Endothelial cell of hepatic sinusoid (primary cell): ENCODE data around the gene CDC45.

ENCODE experiments used
- in situ Hi-C: cut with HindIII; loops from 2 replicates; pipeline ENCODE4 v1.10.0; 2017; ENCODE audit warnings: low sequenced_read_pairs

CDC45 gene

DNA sequence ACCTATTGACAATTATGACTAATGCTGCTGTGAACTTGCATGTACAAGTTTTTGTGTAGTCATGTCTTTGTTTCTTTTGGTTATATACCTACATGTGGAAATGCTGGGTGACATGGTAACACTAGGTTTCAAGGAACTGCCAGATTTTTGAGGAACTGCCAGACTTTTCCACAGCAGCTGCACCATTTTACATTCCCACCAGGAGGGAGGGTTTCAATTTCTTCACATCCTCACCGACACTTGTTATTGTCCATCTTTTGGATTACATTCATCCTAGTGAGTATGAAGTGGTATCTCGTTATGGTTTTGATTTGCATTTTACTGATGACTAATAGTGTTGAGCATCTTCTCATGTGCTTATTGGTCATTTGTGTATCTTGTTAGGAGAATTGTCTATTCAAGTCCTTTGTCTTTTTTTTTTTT lies 31.2 kb downstream of the CDC45 start:
- in situ Hi-C loops, result no loop called here

DNA sequence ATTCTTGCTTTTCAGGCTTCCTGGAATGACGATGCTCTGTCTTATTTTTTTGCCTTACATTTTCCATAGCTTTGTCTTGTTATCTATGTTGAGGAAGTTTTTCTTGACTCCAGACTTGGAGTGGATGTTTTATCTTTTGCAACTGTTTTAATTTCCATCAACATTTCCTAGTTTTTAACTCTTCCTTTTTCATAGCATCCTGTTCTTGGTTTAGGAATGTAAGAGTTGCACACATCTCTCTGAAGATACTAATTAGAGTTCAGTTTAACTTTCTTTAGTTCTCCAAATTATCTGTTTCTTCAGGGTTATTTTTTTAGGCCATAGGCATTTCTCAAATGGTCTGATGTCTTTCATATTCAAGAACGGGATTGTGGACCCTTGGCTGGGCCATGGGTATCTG lies 34.1 kb downstream of the CDC45 start:
- in situ Hi-C loops, result no loop called here

DNA sequence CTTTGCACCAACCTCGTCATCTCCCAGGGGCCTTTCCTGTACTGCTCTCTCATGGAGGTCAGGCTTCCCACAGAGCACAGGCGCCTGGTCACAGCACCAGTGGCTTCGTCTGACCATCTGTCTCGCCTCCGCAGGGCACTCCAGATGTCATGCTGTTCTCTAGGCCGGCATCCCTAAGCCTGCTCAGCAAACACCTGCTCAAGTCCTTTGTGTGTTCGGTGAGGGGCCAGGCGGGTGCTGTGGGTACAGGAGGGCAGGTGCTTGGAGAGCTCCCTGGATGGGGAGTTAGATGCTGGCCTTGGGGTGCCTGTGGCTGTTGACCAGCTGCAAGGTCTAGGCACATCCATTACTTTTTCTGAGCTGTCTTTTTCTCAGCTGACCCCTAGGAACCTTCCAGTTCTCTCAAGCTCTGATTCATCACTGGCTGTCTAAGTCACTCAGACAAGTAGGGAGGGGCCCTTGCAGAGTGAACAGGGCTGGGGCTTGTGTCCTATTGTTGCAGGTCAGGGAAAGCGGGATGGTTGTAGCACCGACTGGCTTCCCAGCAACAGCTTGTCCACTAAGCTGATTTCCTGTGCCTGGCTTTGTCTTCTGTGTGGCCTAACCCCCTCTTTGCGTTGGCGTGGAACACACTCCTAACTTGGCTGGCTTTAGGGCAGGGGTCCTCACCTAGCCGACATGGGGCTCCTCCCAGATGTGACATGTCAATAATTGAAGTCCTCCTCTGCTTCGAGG lies 35.3 kb downstream of the CDC45 start:
- in situ Hi-C loops, result no loop called here

DNA sequence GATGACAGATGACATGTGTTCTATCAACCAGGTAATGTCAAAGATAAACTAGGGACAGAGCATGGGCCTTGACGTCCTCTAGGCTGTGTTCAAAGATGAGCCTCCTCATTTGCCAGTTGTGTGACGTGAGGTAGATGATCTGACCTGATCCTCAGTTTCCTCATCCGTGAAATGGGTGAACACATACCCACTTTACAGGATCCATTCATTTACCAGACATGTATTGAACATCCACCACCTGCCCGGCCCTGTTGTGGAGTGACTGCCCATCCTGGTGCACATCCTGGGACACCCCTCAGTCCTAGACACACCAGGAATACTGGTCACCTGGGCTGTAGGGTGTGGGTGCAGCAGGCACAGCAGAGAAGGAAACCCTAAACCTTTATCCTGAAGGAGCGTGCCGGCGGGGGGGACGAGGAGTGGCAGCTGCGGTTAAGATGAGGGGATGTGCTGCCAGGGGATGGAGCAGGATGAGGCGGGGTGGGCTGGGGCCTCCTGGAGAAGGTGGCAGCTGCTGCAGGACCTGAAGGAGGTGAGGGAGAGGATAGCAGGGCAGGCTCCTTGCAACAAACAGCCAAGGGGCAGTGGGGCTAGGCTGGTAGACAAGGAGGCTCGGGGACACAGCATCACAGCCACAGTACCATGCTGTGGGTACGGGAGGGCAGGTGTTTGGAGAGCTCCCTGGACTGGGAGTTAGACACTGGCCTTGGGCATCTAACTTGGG lies 36.1 kb downstream of the CDC45 start:
- in situ Hi-C loops, result no loop called here

DNA sequence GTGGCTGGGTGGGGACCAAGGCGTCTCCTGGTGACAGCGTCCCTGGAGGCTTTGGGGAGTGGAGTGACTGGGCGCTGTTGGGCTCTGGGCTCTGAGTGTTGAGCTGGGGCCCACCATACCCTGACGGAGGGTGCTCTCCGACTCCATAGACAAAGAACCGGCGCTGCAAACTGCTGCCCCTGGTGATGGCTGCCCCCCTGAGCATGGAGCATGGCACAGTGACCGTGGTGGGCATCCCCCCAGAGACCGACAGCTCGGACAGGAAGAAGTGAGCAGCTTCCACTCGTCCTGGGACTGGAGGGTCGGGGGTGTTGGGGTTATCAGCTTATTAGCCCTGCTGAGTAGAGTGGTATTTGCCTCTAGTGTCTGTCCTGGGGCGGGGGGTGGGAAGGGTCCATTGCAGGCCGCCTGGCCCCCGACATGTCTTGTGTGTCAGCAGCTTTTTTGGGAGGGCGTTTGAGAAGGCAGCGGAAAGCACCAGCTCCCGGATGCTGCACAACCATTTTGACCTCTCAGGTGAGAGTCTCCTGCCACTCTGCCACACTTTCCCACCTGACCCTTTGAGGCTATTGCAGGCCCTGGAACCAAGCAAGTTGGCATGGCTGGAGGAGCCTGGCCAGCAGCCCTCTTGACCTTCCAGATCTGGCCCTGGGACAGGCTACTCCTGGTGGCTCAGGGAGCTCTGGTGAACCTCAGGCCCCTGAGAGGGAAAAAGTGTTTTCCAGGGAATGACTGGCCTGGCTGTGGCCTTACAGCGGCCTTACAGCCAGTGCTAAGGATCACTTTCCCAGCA lies 36.9 kb downstream of the CDC45 start:
- in situ Hi-C loops, result no loop called here

DNA sequence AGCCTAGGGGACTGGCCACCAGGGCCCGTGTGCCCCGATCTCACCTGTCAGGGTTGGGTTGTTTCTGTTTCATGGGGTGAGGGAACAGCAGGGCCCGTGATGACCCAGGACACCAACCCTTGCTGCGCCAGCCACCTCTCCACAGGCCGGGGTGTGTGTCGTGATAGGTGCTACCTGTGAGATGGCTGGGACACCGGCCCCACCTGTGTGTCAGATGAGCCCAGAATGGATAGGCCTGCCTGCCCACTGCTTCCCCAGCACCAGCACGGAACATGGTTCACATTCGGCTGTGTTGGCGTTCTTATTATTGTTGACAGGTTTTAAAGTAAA lies 37.4 kb downstream of the CDC45 start:
- in situ Hi-C loops, result no loop called here

DNA sequence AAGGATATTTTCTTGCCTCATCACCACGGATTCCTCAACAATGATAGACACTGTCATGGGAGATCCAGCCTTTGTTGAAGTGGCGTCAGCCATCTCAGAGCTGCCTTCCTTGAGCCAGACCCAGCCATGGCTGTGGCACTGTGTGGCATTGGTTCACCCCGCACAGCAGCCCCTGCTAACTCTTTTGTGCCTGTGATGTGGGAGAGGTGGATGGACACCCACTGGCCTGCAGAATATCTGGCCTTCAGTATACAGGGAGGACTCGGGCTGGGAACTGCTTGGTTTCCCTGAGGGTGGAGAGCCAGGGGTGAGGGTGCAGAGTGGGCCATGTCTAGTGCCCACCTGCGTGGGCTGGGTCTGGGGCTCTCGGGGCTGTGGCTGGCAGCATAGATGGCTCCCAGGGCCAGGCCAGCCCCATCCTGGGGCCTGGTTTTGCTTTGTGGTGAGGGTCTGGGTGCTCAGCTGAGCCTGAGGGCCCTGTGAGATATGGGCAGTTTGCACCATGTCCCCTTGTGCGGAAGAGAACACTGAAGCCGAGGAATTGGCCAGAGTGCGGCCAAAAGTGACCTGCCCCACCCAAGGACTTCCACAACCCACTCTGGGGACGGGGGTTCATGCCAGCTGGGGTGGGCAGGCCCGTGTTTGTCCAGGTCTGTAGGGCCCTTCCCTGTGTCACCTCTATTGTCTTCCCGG lies 38.3 kb downstream of the CDC45 start:
- in situ Hi-C loops, result no loop called here

DNA sequence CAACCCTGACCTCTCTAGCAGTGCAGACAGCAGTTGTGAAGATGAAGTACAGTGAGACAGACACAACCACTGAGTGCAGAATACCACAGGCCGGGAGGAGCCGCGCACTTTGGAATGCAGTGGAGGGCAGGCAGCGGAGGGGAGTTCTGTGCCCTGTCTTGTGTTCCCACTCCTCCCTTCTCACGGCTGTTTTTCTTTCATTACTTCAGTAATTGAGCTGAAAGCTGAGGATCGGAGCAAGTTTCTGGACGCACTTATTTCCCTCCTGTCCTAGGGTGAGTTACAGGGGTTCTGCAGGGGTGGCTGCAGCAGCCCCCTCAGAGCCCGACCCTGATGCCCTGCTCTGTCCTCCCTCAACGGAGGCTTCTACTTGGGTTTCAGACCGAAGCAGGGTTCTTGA lies 38.9 kb downstream of the CDC45 start:
- in situ Hi-C loops, result no loop called here

DNA sequence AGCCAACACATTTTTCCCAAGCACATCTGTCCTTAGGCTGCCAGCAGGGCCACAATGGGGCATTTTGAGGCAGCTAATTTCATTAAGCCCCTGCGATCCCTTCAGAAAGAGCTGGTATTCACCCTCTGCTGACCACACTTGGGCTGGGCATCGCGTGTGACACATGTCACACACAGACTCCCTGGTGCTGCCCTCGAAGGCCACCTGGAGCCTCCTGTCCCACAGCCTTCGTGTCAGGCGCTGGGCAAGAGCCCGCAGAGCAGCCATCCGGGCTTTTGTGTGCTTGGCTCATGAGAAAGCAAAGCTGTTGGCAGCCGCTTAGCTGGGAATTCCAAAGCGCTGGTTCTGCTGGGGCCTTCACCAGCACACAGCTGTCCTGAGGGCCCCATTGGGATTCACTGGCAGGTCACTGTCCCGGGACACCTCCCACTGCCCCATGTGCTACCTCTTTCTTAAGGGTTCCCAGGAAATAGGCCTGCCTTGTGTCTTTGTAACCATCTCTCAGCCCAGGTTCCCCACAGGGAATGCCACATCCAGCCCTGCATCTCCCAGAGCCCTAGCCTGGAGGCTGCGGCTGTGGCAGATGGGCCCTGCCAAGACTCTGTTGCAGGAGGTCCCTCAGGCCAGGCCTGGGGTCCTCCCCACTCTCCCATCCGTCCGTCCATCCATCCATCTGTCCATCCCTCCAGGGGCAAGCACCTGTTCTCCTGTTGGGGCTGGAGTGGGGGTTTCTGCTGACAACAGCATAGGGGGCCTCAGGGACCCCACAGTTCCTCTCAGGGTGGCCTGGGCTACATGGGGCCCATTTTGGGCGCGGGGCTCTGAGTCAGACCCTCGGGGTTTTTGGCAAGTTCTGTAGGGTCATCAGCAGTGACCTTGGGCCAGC lies 39.6 kb downstream of the CDC45 start:
- in situ Hi-C loops, result no loop called here

DNA sequence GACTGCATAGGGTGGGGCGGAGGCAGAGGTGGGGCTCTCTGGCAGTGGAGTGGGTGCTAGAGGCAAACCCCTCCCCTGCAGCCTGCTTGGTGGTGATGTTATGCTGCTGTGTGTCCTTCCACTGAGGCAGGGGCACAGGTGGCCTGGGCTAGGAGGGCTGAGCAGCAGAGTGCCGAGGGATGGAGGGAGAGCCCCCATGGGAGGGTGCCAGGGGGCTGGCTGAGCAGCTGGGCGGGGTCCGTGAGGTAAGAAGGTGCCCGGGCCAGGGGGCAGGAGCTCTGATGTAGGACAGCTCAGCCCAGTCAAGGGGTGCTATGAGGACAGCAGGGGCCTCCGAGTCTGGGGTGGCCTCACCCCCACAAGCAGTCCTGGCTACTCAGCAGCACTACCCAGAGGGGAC lies 40.3 kb downstream of the CDC45 start:
- in situ Hi-C loops, result no loop called here

DNA sequence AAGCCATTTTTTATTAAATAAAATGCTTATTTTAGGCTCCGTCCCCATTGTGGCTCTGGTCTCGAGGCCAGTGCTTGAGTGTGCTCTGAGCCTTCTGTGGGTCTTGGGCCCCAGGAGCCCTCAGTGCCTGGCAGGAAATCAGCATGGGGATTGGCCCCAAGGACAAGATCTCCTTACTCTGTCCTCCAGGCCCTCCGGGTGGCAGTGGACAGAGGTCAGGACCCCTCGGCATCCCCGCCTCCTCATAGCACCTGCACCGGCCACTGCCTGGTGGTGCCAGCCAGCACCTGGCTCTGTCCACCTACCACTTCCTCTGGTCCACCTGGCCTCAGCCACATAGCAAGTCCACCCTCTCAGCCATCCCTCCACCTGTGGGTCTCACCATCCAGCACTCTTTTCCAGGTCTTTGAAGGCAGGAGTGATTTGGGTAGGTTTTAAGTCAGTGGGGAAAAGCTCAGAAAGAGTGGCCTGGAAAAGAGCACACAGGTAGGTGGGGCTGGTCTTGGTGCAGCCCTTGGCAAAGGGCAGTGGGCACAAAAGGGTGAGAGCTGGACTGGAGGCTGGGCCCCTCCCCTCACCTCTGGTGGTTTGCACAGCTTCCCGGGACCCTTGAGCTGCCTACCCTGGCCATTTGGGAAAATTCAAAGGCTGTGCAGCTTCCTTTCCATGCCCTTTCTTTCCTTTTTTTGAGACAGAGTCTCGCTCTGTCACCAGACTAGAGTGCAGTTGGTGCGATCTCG lies 41.0 kb downstream of the CDC45 start:
- in situ Hi-C loops, result no loop called here

DNA sequence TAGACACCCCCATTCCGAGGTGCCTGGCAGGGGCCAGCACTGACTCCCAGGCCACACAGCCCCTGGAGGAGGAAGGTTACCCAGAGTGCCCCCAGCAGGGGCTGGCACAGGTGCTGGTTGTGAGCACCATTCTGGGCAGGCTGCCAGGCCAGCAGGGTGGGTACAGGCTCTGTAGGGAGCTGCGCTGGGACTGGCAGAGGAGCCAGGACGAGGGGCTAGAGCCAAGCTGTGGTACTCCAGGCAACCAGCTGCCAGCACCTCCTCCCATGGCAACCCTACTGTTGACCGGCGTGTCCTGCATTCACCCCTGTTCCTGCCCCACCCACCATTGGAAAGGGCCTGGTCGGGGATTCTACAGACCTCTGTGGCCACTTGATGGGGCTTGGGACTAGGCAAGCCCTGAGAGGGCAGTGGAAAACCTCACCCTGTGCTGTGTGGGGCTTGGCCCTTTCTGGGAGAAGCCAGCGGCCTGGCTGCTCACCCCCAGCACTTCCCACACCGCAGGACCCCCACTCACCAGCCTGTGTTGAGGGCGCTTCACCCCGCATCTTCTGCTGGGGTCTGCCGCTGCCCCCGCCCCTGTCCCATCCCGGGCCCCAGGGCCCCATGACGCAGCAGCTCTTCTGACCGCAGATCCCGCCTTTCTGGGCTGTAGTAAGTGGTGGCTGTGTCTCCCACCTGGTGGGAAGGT lies 42.6 kb downstream of the CDC45 start:
- in situ Hi-C loops, result no loop called here

DNA sequence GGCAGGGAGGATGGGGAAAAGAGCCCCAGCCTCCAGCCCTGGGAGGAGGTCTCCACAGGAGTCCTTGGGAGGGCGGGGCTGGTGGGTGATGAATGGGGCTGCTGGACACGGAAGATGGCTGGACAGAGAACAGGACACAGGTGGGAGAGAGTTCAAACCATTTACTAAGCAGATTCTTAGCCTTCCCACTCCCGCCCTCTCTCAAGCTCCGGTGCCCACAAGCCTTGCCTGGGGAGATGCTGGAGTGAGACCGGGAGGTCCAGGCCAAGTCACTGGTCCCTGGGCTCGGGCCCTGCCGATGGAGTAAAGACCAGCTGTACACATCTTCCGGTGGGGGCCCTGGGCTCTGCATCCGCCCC lies 43.1 kb downstream of the CDC45 start:
- in situ Hi-C loops, result no loop called here

DNA sequence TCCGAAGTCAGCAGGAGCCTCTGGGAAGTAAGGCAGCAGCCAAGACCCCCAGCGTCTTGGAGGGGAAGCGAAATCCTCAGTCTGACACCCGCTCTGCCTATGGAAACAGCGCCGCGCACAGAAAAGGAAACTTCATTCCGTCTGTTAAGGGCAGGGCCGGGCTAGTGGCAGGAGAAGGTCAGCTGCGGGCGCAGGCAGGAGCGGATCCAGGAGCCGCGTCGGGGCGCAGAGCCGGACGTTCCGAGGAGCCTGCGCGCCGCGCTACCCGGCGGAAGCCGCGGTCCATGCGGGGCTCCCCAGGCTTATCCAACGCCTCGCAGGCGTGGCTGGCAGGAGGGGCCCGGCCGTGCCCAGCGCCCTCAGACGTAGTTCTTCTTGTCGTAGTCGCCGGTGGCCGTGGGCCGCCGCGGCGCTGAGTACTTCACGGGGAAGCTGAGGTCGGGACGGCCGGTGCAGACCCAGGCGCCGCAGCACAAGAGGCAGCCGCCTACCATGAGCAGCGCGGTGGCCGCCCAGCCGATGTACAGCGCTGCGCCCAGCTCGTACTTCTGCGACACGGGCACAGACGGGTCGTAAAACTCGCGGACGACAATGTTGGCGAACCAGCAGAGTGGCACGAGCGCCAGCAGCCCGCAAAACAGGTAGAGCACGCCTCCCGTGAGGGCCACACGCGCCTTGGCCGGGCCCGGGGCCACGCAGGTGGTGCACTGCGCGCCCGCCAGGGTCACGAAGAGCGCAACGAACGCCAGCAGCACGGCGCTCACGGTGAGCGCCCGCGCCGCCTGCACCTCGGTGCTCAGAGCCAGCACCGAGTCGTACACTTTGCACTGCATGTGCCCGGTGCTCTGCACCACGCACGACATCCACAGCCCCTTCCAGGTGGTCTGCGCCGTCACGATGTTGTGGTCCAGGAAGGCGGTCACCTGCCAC lies 43.8 kb downstream of the CDC45 start:
- in situ Hi-C loops, result no loop called here

DNA sequence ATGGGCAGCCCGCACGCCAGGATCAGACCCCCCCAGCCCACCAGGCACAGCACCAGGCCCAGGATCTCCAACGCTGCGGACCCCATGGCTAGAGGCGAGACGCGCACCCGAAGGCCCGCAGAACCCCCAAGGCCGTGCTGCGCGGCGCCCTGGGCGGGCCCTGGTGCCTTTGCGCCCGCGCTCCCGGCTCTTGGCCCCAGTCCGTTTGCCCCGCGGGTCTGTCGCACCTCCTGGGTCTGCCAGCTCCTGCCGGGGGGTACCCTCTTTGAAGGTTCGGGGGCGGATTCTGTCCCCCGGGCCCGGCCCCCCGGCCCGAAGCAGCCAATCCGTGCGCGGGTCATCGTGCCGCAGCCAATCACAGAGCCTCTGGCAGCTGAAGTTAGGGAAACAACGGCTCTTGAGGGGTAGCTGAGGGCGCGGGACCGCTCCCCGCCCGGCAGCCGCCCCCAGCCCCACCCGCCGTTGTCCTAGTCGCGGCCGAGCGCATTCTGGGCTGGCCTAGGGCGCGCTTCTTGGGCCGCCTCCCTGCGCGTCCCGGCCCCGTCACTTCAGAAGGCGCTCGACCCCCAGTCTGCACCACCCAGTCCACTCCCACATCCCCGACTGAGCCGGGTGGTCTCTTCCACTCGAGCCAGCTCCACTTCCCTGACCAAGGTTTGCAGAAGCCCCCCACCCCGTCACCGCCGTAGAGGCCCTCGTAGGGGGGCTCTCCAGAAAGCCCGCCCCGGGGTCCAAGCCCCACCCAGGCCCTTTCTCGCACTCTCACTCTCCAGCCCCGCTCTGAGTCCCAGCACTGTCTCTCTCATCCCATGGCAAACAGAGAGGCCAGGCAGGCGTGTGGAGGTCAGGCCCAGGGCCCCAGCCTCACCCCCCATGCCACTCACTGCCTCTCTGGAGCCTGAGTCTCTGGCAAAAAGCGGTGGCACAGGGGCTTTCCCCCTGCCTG lies 44.7 kb downstream of the CDC45 start, which contains the start of gene CLDN5:
Gene CLDN5, minus strand, starts transcription at position 241 of the 946 bp plus-strand sequence. Its CDS starts 155 bp downstream, at position 86.
- in situ Hi-C loops, result no loop called here

DNA sequence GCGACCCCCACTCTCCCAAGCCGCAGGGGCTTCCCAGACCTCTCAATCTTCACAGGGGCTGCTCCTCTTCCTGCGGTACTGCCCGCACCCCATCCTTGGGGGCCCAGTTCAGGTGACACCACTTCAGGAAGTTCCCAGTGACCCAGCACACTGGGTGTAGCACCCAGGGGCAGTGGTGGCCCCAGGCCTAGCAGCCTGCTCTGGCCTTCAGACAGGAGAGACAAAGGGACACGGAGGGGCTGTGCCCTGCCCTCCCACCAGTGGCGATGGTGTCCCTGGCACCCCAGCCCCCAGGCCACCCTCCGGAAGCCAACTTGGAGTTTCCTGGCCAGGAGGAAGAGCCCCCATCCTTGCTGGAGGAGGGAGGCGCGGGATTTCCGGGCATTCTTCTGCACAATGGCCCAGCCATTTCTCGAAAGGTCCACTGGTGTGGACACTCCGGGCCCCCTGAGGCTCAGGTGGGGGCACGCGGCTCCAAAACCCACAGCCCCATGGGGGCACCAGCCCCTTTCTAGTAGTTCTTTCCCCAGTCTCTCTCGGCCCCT lies 45.5 kb downstream of the CDC45 start:
- in situ Hi-C loops, result no loop called here

DNA sequence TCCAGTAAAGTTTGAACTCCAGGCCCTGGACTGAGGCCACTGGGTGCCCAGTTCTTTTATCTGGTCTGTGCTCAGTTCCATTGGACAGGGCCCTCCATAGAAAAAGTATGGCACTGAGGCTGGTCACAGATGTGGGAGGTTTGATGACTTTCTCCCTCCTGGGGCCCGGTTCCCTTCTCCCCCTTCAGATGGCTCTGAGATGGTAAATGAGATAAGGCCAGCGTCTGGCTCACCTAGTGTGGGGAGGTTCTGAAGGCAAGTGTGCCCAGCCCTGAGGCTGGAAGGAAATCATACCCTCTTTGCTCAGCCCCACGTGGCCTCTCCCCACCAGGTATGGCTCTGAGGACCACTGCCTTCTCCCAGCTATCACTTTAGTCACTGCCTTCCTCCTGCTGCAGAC lies 45.9 kb downstream of the CDC45 start:
- in situ Hi-C loops, result no loop called here
